H1 (cell line): ENCODE data around the gene FBXO17.
A peak's percentile ranks its signal among the peaks of the same experiment; 100 is the strongest.

ENCODE experiments used
- ASH2L ChIP-seq: fragments of 200-600, 300-600 bp; sonication (generic); IDR thresholded peaks from one replicate; pipeline ENCODE4 v1.7.1; 2017; ENCODE audit warnings: low read length
- CEBPB ChIP-seq: IDR thresholded peaks from 2 replicates; pipeline ENCODE4 v1.6.1; 2012; ENCODE audit warnings: low read depth, low read length
- CTCF ChIP-seq, 3 experiments: IDR thresholded peaks; 1 replicate in 2 of 3; 2 replicates in 1 of 3; pipeline versions ENCODE4 v1.5.1 to v1.6.1; 2011; ENCODE audit warnings: low read length in 3 of 3, mild to moderate bottlenecking in 3 of 3, inconsistent platforms in 2 of 3, low read depth in 1 of 3, moderate library complexity in 1 of 3; ENCODE audit not compliant: insufficient read depth in 1 of 3; ENCODE audit errors: control extremely low read depth in 1 of 3
- GABPA ChIP-seq: IDR thresholded peaks from 2 replicates; pipeline ENCODE4 v1.6.1; 2011; ENCODE audit warnings: mild to moderate bottlenecking, low read length, moderate library complexity, borderline replicate concordance; ENCODE audit not compliant: insufficient read depth
- GTF2F1 ChIP-seq: IDR thresholded peaks from 2 replicates; pipeline ENCODE4 v1.6.1; 2012; ENCODE audit warnings: low read depth, low read length, improper control_type of control experiment, borderline replicate concordance
- KDM1A ChIP-seq: fragments of 200-600, 300-600 bp; sonication (generic); IDR thresholded peaks from 2 replicates; pipeline ENCODE4 v1.7.1; 2016; ENCODE audit warnings: mild to moderate bottlenecking, low read length, borderline replicate concordance
- POLR2A ChIP-seq, 2 experiments: IDR thresholded peaks; 1 replicate in 1 of 2; 2 replicates in 1 of 2; pipeline ENCODE4 v1.6.1; 2011; ENCODE audit warnings: low read depth in 2 of 2, low read length in 2 of 2, mild to moderate bottlenecking in 2 of 2; ENCODE audit errors: control extremely low read depth in 1 of 2
- SIN3A ChIP-seq, 2 experiments: IDR thresholded peaks in 1 of 2; conservative IDR thresholded peaks in 1 of 2; 2 replicates each; pipeline ENCODE4 v1.6.1; 2011 to 2012; ENCODE audit warnings: low read length in 2 of 2, improper control_type of control experiment in 1 of 2, low read depth in 1 of 2, mild to moderate bottlenecking in 1 of 2
- SRF ChIP-seq: IDR thresholded peaks from 2 replicates; pipeline ENCODE4 v1.6.1; 2011; ENCODE audit warnings: mild to moderate bottlenecking, low read depth, low read length, moderate library complexity
- TCF12 ChIP-seq: IDR thresholded peaks from 2 replicates; pipeline ENCODE4 v1.6.1; 2011; ENCODE audit warnings: low read depth, mild to moderate bottlenecking, low read length
- ZNF274 ChIP-seq: IDR thresholded peaks from 2 replicates; pipeline ENCODE4 v1.7.0; 2012; ENCODE audit warnings: low read length, borderline replicate concordance; ENCODE audit errors: extremely low read depth

GRCh38 chr19:38930776-38931520 is 44.6 kb downstream of the FBXO17 start, which contains the start of gene MRPS12:
- peak in 1 of 2 experiments; percentile 69; a peak in 2 of 4 replicates for TF ChIP-seq SIN3A (conservative IDR thresholded peaks at IDR 0.05 in 1 of 2, IDR thresholded peaks at IDR 0.05 in 1 of 2; ENCODE audit: low read depth in 1 of 2, low read length in 2 of 2)
- TF ChIP-seq KDM1A, result peak; percentile 84; the same call in 1 of the 2 replicates
- no peak for TF ChIP-seq CEBPB
- TF ChIP-seq GTF2F1, result no peak
- TF ChIP-seq POLR2A (IDR thresholded peaks at IDR 0.05; ENCODE audit: control extremely low read depth in 1 of 2, low read depth in 2 of 2, low read length in 2 of 2), result peak; percentile 83
- no peak for TF ChIP-seq ZNF274
- TF ChIP-seq CTCF (IDR thresholded peaks at IDR 0.05; ENCODE audit: control extremely low read depth in 1 of 3, insufficient read depth in 1 of 3, low read depth in 1 of 3, low read length in 3 of 3), result no peak
- no peak for TF ChIP-seq GABPA
- TF ChIP-seq SRF, result no peak
- TF ChIP-seq ASH2L, result no peak
- no peak for TF ChIP-seq TCF12
